Measurements from ENCODE around the gene NPIPB8. TPM values are rescaled to one million over a fixed set of nuclear protein-coding genes. Genes with fewer than 3 reads are reported as not detected.
A peak's percentile ranks its signal among the peaks of the same experiment; 100 is the strongest.
"Not testable (repeated sequence)": the region's sequence is repeated elsewhere in the genome, so short reads cannot be mapped to it uniquely, and the experiment has no call there.

NPIPB8 gene
- total and polyA plus RNA-seq, 4 donors: 0.74 to 1.6 TPM; not detected in 2

GRCh38 chr16:28596115-28596630 is 41.7 kb upstream of the NPIPB8 start:
- H3K4me3 ChIP-seq: no peak overlapping the region
- H3K36me3 ChIP-seq (ENCODE audit: control insufficient read depth in 4 of 4, insufficient read depth in 4 of 4, low read length in 4 of 4): peaks cover 0 to 7% (median 0%) of the 10 kb centered on the region in 4 donors
- H3K4me1 ChIP-seq (ENCODE audit: control insufficient read depth in 5 of 5, insufficient read depth in 5 of 5, low read length in 5 of 5): peaks cover 0 to 19% (median 4%) of the 10 kb centered on the region in 5 donors
- H3K27me3 ChIP-seq (ENCODE audit: control insufficient read depth in 3 of 3, insufficient read depth in 3 of 3, low read length in 2 of 3): no peaks in the 10 kb centered on the region
- H3K9ac ChIP-seq (ENCODE audit: insufficient read depth in 1 of 2, low read length in 2 of 2): no peak overlapping the region
- TF ChIP-seq, protein P1, sequence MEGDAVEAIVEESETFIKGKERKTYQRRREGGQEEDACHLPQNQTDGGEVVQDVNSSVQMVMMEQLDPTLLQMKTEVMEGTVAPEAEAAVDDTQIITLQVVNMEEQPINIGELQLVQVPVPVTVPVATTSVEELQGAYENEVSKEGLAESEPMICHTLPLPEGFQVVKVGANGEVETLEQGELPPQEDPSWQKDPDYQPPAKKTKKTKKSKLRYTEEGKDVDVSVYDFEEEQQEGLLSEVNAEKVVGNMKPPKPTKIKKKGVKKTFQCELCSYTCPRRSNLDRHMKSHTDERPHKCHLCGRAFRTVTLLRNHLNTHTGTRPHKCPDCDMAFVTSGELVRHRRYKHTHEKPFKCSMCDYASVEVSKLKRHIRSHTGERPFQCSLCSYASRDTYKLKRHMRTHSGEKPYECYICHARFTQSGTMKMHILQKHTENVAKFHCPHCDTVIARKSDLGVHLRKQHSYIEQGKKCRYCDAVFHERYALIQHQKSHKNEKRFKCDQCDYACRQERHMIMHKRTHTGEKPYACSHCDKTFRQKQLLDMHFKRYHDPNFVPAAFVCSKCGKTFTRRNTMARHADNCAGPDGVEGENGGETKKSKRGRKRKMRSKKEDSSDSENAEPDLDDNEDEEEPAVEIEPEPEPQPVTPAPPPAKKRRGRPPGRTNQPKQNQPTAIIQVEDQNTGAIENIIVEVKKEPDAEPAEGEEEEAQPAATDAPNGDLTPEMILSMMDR (IDR thresholded peaks at IDR 0.05; ENCODE audit: control extremely low read depth, extremely low read depth): no peak
- no peak for DNase-seq
- no peak for ATAC-seq (ENCODE audit: insufficient read depth, low FRiP score)
- WGBS, 2 donors: 54 to 66% methylated on average over 8 of the region's 8 CpGs
- no peaks in the 10 kb centered on the region for H3K9me3 ChIP-seq (ENCODE audit: control insufficient read depth in 4 of 4, insufficient read depth in 3 of 4, low read length in 3 of 4)
- H3K27ac ChIP-seq (ENCODE audit: low read depth in 1 of 2, low read length in 1 of 2): peak overlapping the region in 1 of 2 donors; percentile 43

- H3K4me1 ChIP-seq (ENCODE audit: control insufficient read depth in 5 of 5, insufficient read depth in 5 of 5, low read length in 5 of 5): peaks cover 0 to 19% (median 4%) of the 10 kb centered on the region in 5 donors
- peaks cover 0 to 2% (median 0%) of the 10 kb centered on the region in 4 donors for H3K36me3 ChIP-seq (ENCODE audit: control insufficient read depth in 4 of 4, insufficient read depth in 4 of 4, low read length in 4 of 4)
- H3K4me3 ChIP-seq: peak within 1 kb of the TSS; percentile 14
- TF ChIP-seq, protein P1 (IDR thresholded peaks at IDR 0.05; ENCODE audit: control extremely low read depth, extremely low read depth): no peak
- ATAC-seq (ENCODE audit: insufficient read depth, low FRiP score) (peak; percentile 63), DNase-seq (peak; percentile 36 to 66 (median 51))
- H3K9ac ChIP-seq (ENCODE audit: insufficient read depth in 1 of 2, low read length in 2 of 2): no peak within 1 kb of the TSS
- 26 to 53% methylated on average over 11 of the region's 11 CpGs for WGBS, 2 donors
- H3K9me3 ChIP-seq (ENCODE audit: control insufficient read depth in 4 of 4, insufficient read depth in 3 of 4, low read length in 3 of 4): no peaks in the 10 kb centered on the region
- no peaks in the 10 kb centered on the region for H3K27me3 ChIP-seq (ENCODE audit: control insufficient read depth in 3 of 3, insufficient read depth in 3 of 3, low read length in 2 of 3)
- H3K27ac ChIP-seq (ENCODE audit: low read depth in 1 of 2, low read length in 1 of 2): peak within 1 kb of the TSS in 1 of 2 donors; percentile 58
These were observed 40.8 kb upstream of the NPIPB8 start, which contains the start of gene SULT1A2 for GRCh38 chr16:28596840-28597691. Gene SULT1A2 (minus strand): TSS chr16:28597050. CDS start chr16:28595930, 1,120 bp downstream.

DNA sequence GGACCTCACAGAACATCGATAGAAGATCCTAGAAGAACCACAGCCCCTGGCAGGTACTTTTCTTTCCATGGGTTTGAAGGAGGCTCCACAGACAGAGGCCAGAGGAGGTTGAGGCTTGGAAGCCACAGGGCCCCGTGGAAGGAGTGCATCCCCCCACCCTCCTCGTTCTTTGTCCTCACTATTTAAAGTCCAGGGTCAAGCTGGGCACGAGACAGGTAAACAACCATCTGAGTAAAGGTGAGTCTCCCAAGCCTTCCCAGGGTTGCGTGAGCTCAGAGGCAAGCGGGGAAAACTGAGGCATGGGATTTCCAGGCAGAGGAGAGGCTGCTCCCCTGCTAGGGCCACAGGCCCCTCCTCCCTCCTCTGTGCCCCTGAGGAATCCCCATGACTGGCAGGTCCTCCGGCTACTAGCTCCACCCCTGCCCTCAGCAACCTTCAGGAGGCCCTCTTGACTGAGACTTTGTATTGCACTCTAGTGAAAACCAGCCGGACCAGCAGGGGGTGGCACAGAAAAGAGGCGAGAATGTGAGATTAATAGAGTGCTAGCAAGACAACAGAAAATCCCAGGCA is 40.1 kb upstream of the NPIPB8 start:
- Histone ChIP-seq H3K4me3 (no peak overlapping the region), H3K9me3 (ENCODE audit: control insufficient read depth in 4 of 4, insufficient read depth in 3 of 4, low read length in 3 of 4) (no peaks in the 10 kb centered on the region), H3K36me3 (ENCODE audit: control insufficient read depth in 4 of 4, insufficient read depth in 4 of 4, low read length in 4 of 4) (no peaks in the 10 kb centered on the region), H3K4me1 (ENCODE audit: control insufficient read depth in 5 of 5, insufficient read depth in 5 of 5, low read length in 5 of 5) (peaks cover 0 to 19% (median 4%) of the 10 kb centered on the region in 5 donors), H3K27ac (ENCODE audit: low read depth in 1 of 2, low read length in 1 of 2) (peak overlapping the region in 1 of 2 donors; percentile 58), H3K9ac (ENCODE audit: insufficient read depth in 1 of 2, low read length in 2 of 2) (no peak overlapping the region), H3K27me3 (ENCODE audit: control insufficient read depth in 3 of 3, insufficient read depth in 3 of 3, low read length in 2 of 3) (no peaks in the 10 kb centered on the region)
- DNase-seq (peak; percentile 58 to 76 (median 75)), ATAC-seq (ENCODE audit: insufficient read depth, low FRiP score) (no peak)
- TF ChIP-seq, protein P1 (IDR thresholded peaks at IDR 0.05; ENCODE audit: control extremely low read depth, extremely low read depth): no peak
- WGBS, 2 donors: 61 to 69% methylated on average over 9 of the region's 9 CpGs

- H3K27ac ChIP-seq (ENCODE audit: low read depth in 1 of 2, low read length in 1 of 2); H3K9ac ChIP-seq (ENCODE audit: insufficient read depth in 1 of 2, low read length in 2 of 2); H3K36me3 ChIP-seq (ENCODE audit: control insufficient read depth in 4 of 4, insufficient read depth in 4 of 4, low read length in 4 of 4); H3K4me3 ChIP-seq; DNase-seq; H3K27me3 ChIP-seq (ENCODE audit: control insufficient read depth in 3 of 3, insufficient read depth in 3 of 3, low read length in 2 of 3); H3K9me3 ChIP-seq (ENCODE audit: control insufficient read depth in 4 of 4, insufficient read depth in 3 of 4, low read length in 3 of 4): not testable (repeated sequence)
- H3K4me1 ChIP-seq (ENCODE audit: control insufficient read depth in 5 of 5, insufficient read depth in 5 of 5, low read length in 5 of 5): peaks cover 0 to 19% (median 4%) of the 10 kb centered on the region in 5 donors
- no CpG with 5 or more reads among the region's 17 CpGs for WGBS, 2 donors
- ATAC-seq (ENCODE audit: insufficient read depth, low FRiP score): peak; percentile 24
These were observed 38.2 kb upstream of the NPIPB8 start for GRCh38 chr16:28599377-28600285.

- not testable (repeated sequence) for H3K27me3 ChIP-seq (ENCODE audit: control insufficient read depth in 3 of 3, insufficient read depth in 3 of 3, low read length in 2 of 3); ATAC-seq (ENCODE audit: insufficient read depth, low FRiP score); DNase-seq; H3K9ac ChIP-seq (ENCODE audit: insufficient read depth in 1 of 2, low read length in 2 of 2); H3K27ac ChIP-seq (ENCODE audit: low read depth in 1 of 2, low read length in 1 of 2); H3K9me3 ChIP-seq (ENCODE audit: control insufficient read depth in 4 of 4, insufficient read depth in 3 of 4, low read length in 3 of 4); H3K36me3 ChIP-seq (ENCODE audit: control insufficient read depth in 4 of 4, insufficient read depth in 4 of 4, low read length in 4 of 4); H3K4me3 ChIP-seq
- H3K4me1 ChIP-seq (ENCODE audit: control insufficient read depth in 5 of 5, insufficient read depth in 5 of 5, low read length in 5 of 5): peaks cover 0 to 19% (median 4%) of the 10 kb centered on the region in 5 donors
- 57 to 70% methylated on average over 7 to 10 of the region's 20 CpGs for WGBS, 2 donors
These were observed 36.9 kb upstream of the NPIPB8 start for GRCh38 chr16:28600965-28601364.
